Right ventricle myocardium inferior (tissue), 1 donor: ENCODE results near the gene EIF3I. TPM values are rescaled to one million over a fixed set of nuclear protein-coding genes. Genes with fewer than 3 reads are reported as not detected.

Source experiments
- ATAC-seq: fragments of 200-7000 bp; cut with Tn5 transposase; one replicate; pipeline ENCODE4 v1.9.1; 2020; ENCODE audit warnings: mild to moderate bottlenecking, moderate library complexity
- DNase-seq: peaks from one replicate; pipeline ENCODE4 v3.0.0; 2021; ENCODE audit errors: missing footprints
- intact Hi-C: fragments of 100-400 bp; cut with DNase I; formaldehyde crosslinking; loops from one replicate; pipeline ENCODE4 v1.11.0; 2022
- total RNA-seq: library from RNA; stranded (reverse); fragmentation: NEBNext Ultra II Directional; extraction: Animal tissue kit (Norgen Biotek cat#: 25700); gene quantifications from one replicate; pipeline ENCODE4 v1.2.1, GENCODE V29; 2021
- donor health status: DM: no; HTN: yes; CAD: no; lungs with severe emphysema.

The EIF3I gene
- total RNA-seq, 1 donor from 2014 or later: 108 TPM

- intact Hi-C loops: no loop called here
- no peak for ATAC-seq
These were observed 26.0 kb upstream of the EIF3I start for GRCh38 chr1:32195972-32196823.

GRCh38 chr1:32197074-32197473 lies 25.1 kb upstream of the EIF3I start:
- intact Hi-C loops: no loop called here
- ATAC-seq (no peak), DNase-seq (no peak)

More at GRCh38 chr1:32195972-32196823, 26.0 kb upstream of the EIF3I start:
- no peak for DNase-seq

DNA sequence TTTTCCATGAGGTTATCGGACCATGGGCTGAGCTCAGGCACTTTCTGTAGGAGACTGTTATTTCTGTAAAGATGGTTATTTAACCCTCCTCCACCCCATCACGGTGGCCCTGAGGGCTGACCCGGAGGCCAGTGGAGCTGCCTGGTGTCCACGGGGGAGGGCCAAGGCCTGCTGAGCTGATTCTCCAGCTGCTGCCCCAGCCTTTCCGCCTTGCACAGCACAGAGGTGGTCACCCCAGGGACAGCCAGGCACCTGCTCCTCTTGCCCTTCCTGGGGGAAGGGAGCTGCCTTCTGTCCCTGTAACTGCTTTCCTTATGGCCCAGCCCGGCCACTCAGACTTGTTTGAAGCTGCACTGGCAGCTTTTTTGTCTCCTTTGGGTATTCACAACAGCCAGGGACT lies 24.4 kb upstream of the EIF3I start:
- intact Hi-C loops: no loop called here
- no peak for DNase-seq
- no peak for ATAC-seq

- no peak for DNase-seq
These were observed 23.8 kb upstream of the EIF3I start for GRCh38 chr1:32198237-32199042.

DNA sequence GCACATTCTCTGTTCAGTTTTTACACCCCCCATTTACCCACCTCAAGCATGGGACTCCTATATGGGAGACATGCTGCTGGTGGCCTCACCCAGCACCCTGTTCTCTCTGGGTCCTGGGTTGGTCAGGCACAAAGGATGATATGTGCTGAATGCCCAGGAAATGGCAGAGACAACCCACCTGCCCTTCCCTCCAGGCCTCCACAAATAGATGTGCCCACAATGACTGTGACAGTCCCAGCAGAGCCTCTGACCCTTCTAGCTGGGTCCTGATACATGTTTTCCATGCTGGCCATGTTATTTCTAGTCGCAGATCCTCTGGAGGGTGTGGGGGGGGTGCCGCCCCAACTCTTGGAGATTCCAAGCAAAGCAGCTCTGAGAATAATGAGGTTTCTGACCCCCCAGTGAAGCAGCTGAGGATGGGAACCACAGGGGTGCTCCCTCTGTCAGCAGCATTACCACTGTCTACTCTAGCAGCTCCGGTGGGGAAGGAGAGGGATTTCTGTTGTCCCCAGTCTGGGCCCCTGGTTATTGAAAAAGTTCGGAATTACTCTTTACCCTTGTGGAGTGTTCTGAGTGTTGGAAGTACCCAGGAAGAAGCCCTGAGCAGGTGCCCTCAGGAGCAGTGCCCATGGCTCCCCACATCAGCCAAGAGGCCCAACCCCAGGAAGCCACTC lies 23.0 kb upstream of the EIF3I start:
- ATAC-seq (no peak), DNase-seq (no peak)
- intact Hi-C loops: no loop called here

More at GRCh38 chr1:32198237-32199042, 23.8 kb upstream of the EIF3I start:
- intact Hi-C loops: no loop called here
- no peak for ATAC-seq

GRCh38 chr1:32199717-32200072 lies 22.5 kb upstream of the EIF3I start:
- ATAC-seq (peak; percentile 64), DNase-seq (peak; percentile 87)
- intact Hi-C loops: no loop called here

DNA sequence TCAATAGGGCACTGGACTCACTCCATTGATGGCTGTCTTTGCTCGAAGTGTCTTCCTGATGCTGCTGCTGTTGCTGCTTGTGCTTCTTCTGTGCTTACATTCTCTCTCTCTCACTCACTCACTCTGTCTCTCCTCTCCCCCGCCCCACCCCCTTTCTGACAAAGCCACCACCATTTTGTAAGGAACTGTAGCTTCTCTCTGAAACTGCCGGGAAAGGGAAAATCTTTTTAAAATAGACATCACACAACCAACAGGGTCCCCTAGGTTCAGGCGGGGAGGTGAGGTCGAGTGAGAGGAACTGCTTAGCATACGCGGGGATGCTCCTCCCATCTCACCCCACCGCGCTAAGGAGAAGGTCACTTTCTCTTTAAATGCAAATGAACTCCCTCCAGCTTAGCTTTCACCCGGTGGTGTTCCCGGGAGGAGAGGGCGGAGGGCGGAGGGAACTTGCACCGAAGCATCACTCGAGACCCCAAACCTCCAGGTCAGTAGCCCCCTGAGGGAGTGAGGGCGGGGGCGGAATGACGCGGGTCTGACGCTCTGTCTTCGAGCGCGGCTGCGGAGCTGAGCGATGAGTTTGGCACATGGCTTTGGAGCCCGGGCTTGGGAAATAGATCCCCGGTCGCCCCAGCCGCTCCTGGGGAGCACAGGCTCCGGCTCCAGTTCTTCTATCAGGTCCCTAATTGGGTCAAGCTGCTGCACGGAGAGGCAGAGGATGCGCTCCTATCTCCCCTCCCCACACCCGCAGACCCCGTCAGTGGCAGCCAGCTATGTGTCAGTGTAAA lies 21.8 kb upstream of the EIF3I start, which contains the start of gene CCDC28B:
TSS of gene CCDC28B (plus strand) at position 370 of the 785 bp plus-strand sequence. CDS start 1,341 bp downstream, outside the sequence.
- DNase-seq: peak; percentile 86
- intact Hi-C loops: no loop called here
- peak; percentile 63 for ATAC-seq

DNA sequence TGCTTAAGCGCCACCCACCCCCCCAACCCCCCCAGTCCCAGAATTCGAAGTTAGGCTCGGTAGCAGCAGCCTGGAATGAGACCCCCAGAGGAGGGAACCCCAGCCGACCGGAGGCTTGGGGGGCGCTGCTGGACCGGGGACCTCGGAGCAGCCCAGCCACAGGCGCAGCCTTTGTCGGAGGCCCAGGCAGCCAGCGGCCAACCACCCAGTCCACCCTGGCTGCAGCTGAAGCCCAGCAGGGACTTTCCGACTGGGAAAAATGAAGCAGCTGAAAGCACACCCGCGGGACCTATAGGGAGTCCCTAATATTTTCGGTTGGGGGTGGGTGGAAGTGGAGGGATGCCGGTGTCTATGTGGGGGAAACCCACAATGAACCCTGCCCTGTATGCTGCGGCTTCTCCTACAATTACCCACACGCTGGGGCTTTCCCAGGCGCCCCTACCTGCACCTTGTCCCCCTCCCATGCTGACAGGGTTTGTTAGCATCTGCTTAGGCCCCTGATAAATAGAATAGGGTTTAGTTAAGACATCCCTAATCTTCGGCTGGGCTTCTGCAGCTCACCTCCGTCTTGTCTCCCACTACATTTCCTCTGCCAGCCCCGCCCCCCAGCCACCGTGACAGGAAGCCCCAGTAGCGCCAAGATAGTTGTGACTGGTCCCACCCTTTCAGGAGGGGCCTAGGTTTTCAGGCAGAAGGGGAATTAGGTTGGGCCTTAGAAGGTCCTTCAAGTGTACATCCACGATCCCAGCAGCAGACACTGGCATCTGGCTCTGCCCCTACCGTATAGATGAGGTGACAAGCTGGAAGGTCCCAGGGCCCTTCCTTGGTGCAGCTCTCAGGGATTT lies 21.0 kb upstream of the EIF3I start:
- ATAC-seq (peak; percentile 47), DNase-seq (no peak)
- intact Hi-C loops: no loop called here

- DNase-seq: no peak
- ATAC-seq: no peak
- intact Hi-C loops: no loop called here
These were observed 17.3 kb upstream of the EIF3I start for GRCh38 chr1:32204943-32205361.

DNA sequence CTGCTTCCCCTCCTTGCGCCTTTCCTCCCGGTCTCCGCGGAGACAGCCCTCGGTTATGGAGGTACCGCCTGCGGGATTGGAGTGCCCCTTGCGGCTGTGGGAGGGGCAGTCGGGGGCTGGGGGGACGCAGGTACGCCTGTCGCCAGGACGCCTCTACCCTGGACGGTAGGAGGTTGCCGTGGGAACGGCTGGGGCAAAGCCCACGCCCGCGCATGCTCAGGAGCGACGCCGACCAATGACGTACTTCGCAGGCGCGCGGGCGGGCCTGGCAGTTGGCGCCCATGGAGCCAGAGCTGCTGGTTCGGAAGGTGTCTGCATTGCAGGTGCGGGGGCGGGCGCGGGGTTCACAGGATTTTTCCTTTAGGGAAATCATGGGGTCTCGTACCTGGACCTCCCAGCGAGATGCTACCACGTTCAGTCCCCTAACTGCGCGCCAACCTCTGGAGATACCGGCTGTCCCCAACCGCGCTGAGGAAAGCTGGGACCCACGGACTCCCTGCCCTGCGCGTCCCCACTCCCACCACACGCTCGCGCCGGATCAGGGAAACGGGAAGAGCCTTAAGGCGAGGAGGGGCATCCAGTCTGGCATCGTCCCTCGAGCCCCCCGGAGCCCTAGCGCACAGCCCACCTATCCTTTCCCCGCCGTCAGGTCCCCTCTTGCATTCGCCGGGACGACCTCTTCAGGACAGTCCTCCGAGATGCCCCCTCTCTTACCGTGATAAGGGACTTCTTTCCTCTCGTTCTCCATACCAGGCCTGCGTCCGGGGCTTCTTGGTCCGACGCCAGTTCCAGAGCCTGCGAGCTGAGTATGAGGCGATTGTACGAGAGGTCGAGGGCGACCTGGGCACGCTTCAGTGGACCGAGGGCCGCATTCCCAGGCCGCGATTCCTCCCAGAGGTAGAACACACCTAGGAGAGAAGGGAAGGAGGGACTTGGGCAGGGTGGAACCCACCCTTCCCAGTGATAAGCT lies 16.5 kb upstream of the EIF3I start, which contains the start of gene IQCC:
TSS of gene IQCC (plus strand) at position 271 of the 970 bp plus-strand sequence. CDS start at position 282, 11 bp downstream.
- ATAC-seq (peak; percentile 76), DNase-seq (peak; percentile 92)
- intact Hi-C loops: no loop called here

GRCh38 chr1:32208469-32208868 lies 13.7 kb upstream of the EIF3I start:
- ATAC-seq: no peak
- intact Hi-C loops: no loop called here
- no peak for DNase-seq

GRCh38 chr1:32208891-32209328 lies 13.3 kb upstream of the EIF3I start, which contains the start of gene DCDC2B:
TSS of gene DCDC2B (plus strand) at chr1:32209089. CDS start at chr1:32209094, 5 bp downstream.
- DNase-seq (no peak), ATAC-seq (no peak)
- intact Hi-C loops: no loop called here

- intact Hi-C loops: loop anchor here (5.0 to 10.0 kb wide), 2 partner anchors 101 to 179 kb away; partner anchors contain the start of gene BSDC1
- no peak for DNase-seq
- peak; percentile 40 for ATAC-seq
These were observed 6.4 kb upstream of the EIF3I start for GRCh38 chr1:32215629-32216480.

DNA sequence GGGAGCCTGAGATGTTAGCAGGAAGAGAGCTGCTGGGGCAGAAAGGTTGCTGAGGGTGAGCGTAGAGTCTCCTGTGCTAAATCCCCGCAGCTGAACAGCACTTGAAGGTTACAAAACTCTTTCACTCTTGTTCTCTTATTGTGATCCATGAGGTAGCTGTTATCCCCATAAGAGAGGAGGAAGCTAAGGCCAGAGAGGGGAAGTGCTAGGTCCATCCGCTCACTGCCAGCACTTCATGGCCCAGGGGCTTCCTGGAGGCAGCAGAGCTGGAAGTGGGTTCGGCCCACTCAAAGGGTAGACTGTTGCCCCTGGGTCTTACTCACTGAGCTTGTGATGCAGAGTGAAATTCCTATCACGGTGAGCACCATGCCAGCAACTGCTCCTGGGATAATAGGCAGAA lies 5.6 kb upstream of the EIF3I start:
- intact Hi-C loops: loop anchor here (5.0 to 10.0 kb wide), 2 partner anchors 101 to 178 kb away; partner anchors contain the start of gene BSDC1
- no peak for ATAC-seq
- no peak for DNase-seq

DNA sequence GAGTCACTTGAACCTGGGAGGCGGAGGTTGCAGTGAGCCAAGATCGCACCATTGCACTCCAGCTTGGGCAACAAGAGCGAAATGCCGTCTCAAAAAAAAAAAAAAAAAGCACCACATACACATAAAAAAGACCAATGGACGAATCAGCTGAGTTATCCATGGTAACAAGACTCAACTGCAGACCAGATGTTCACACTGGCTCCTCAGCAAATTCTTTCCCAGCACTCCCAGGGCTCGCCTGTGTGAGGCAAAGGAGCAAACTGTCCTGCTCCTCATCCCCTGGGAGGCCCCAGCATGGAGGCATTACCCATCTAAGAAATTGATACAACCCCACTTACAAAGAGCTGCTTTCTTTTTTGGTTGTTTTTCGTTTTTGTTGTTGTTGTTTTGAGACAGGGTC lies 3.2 kb upstream of the EIF3I start:
- intact Hi-C loops: loop anchor here (5.0 to 10.0 kb wide), 2 partner anchors 98 to 176 kb away; partner anchors contain the start of gene BSDC1
- no peak for ATAC-seq

More for the DNA sequence above, 3.2 kb upstream of the EIF3I start:
- no peak for DNase-seq
